Fibroblast of upper back skin (primary cell): Measurements from ENCODE around the gene RAD51B.
A peak's percentile ranks its signal among the peaks of the same experiment; 100 is the strongest.

Experiments used
- DNase-seq: peaks from one replicate; pipeline ENCODE4 v3.0.0-alpha.2; 2013

RAD51B gene

DNA sequence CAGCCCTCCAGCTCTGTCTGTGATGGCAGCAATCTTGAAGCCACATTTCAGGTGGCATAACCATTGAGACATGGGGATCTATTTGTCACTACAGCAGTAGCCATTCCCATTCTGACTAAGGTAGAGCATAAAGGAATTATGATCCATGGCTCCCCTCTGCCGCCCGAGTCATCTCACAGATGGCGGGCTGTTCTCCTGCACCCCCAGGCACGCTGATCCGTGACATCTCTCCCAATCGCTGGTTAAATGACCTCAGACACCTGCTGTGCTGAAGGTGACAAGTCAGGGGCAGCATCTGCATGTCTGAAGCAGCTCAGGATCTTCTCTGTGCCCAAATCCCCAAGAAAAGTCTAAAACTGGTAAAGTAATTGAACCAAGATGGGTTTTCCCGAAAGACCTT, 849.0 kb downstream of the RAD51B start:
- DNase-seq = no peak

DNA sequence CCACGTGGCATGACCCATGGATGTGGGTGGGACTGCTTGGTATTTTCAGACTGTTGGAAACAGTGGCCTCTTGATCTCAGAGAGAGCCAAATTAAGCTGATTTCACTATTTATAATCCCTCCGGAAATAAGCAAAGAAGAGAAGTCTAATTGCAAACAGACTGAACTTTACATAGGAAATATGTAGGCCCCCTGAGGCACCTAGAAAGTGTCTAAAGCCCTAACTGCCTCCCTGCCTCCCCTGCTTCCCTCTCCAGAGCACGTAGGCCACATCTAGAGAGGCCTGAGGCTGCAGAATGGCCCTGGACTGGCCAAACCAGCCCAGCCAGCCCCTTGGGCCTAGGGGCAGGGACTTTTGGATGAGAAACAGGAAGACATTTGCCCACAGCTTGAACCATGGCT, 849.5 kb downstream of the RAD51B start:
- DNase-seq = no peak

DNA sequence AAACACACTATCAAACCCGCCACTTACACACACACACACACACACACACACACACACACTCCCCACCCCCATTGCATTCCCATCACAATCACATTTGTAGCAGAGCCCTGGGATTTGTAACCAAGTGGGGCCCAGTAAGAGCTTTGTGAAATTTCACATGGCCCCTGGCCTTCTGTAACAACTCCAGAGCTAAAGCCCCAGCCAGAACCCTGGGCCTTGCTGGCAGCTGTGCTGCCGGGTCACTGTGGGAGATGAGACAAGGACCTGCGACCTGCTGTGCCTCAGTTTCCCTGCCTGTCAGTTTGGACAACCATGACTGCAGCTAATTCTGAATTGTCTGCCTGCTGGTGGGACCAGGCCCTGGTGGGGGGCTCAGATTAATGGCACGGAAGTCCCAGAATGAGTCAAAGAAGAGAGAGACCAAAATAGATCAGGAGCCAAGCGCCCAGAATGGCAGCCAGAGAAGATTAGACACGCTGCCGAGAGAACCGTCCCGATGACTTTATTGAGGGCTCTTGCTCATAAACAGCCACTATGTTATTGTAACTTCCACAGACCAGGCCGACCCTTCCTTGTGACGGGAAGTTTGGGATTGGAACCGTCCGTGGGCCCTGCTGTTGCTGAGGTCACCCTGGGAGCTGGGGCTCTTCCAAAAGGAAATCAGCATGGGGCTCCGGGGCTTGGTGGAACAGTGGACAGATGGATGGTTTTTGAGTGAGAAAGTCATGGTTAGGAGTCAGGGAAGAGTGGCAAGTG, 850.2 kb downstream of the RAD51B start:
- no peak for DNase-seq

DNA sequence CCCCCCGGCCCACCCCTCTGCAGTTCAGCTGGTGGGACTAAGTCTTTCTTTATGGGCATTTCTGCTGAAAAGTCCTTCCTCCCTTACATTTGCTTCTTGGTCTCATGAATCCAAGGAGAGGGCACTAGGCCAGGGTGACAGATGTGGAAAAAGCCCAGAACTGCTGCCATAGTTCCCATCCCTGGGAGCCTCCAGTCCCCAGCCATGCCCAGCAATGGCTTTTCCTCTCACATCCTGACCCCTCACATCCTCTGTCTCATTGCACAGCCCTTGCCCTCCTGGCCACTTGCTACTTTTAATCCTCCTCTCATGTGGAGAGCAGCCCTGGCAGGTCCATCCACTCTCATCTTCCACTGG, 850.8 kb downstream of the RAD51B start:
- DNase-seq = no peak

DNA sequence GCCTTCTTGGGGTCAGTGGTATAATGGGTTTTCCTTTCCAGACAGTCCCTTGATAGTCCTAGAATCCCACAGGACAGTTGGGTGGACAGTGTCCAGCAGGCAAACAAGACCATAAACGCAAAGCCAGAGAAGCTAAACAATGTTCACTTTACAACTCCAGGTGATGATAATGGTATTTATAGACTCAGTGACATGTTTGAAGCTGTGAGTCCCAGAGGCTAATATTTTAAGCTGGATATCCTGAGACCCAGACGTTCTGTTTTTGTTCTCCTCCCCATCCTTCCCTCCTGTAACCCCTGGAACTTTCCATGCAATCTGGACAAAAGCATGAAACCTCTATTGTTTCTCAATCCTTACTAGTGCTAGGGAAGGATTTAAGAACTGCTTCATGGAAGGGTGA, 852.3 kb downstream of the RAD51B start:
- DNase-seq = no peak

DNA sequence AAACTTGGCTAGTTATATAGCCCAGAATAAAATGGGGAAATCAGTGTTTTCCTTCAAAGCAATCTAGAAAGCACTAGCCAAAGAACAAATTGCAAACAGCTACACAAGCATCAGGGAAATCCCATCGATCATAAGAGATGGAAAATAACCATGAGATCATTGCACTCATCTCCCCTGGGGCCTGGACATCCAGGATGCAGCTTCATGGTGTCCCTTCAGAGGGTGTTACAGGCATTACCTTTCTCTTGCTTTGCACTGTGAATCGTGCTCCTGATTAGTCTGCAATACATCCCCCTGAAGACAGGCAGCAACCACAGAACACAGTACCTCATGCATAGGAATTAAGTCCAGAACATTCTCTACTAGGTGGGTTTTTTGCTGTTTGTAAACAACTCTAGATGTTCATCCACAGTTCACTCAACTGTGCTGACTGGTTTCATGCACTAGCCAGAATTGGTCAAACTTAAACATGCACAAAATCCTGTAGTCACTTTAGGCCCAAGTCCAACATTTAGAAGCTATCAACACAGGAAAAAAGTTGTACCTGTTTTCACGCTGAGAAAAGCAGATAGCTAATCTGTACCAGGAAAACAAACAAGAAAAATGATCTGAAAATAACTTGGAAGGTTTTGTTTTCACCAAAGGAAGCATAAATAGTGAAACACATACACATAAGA, 853.2 kb downstream of the RAD51B start:
- no peak for DNase-seq

DNA sequence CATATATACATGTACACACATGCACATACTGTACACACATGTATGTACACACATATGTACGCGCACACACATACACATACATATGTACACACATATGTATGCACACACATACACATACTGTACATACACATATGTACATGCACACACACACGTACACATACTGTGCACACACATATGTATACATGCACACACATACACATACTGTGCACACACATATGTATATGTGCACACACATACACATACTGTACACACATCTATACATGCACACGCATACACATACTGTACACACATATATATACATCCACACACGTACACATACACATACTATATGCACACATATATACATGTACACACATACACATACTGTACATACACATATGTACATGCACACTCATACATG, 853.9 kb downstream of the RAD51B start:
- no peak for DNase-seq

DNA sequence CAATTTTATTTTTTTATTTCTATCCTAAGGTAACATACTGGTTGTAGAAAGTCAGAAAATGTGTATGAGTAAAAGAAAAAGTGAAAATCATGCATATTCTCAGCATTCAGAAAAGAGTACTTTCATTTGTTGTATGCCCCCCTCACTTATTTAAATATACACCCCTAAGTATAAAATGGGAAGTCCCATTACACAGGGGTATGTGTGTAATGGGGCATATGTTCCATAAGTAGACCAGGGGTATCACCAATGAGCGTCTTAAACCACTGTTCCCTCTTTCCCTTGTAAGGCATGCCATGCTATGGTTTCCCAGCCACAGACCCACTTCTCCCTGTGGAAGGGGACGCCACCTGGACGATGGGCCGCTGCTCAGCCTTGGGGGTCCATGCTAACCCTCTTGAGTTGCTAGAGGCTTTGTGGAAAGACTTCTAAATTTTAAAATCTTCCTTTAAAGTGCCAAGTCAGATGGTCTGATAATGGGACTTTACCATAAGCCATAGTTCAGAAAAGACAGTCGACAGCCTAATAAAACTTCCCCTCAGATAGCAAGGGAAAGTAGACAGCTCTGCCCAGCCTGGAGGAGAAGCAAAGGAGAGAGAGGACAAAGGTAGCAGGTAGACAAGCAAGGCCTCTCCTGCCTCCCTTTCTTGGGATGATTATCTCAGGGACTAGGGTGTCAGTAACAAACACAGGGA, 855.1 kb downstream of the RAD51B start:
- no peak for DNase-seq

DNA sequence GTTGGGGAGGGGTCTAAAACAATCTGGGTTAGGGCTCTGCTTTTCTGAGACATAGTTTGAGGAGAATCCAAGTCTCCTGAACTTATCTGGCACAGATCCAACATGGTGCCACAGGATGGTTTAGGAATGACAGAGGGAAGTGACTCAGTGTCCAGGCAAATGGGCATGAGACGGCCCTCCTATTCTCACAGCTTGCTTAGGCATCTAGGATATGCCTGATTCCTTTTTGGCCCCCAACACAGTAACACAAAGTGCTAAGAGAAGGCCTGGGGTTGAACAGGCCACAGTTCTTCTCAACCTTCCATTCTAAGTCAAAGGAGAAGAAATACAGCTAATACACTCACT, 855.6 kb downstream of the RAD51B start:
- DNase-seq = no peak

DNA sequence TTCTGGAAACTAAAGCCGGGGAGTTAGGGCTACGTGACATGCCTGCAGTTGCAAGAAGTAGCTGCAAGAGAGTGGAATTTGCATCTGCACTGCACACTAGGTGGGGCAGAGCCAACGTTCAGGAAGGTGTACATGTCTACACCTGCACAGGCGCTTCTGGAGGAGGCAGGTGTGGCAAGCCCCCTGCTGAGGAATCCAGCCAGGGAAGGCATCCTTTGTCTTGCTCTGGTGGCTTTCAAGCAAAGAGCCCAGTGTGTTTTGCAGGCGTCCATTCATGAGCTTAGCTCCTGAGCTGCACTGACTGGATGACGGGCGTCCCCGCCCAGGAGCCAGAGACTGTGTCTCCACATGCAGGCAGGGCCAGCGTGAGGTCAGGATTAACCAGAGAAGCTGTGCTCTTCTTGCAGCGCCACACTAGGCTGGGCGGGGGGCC, 856.9 kb downstream of the RAD51B start:
- no peak for DNase-seq

DNA sequence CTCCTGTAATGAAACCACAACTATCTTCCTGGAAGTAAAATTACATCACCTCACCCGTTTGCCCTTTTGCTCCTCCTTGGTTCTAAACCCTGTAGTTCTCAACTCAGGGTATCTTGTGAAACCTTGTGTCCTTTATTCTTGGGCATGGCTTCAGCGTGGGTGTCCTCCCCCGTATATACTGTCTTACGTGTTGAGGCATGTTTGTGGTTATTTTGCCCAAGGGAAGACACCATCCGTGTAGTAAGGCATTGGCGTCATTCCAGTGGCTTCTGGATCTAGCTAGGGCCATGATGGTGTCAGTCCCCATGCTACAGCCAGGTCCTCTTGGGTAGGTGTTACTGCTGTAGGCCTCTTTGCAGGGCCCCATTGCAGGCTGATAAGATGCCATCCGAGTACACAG, 857.9 kb downstream of the RAD51B start:
- no peak for DNase-seq

DNA sequence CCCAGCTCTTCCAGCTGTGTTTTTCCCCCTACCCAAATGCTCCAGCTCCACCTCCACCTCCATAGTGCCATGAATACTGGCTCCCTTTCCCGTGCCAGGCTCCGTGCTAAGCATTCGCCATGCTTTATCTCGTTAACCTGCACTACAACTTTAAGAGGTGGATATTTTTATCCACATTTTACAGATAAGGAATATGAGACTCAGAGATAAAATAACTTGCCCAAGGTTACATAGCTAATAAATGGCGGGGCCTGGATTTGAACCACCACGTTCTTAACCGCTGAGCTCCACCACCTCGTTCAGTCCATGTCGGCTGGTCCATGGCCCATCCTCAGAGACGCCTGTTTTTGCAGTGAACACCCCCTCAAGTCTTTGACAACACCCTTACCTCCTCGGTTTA, 858.3 kb downstream of the RAD51B start:
- no peak for DNase-seq

DNA sequence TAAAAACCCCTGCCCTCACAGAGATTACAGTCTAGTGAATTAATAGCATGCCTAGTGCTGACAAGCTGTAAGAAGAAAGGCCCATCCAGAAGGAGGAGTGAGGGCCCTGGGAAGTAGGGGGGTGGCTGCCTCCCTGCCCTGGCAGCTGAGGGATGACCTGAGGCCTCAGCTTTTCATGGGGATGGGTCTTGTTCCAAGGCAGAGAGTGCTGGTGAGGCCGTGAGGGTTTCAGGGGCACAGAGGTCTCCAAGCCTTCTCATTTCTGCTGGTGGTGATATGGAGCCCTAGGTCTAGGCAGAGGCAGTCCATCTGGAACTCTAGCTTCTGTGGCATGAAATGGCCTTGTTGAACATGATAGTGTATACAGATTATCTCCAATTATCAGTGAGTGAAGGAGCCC, 858.9 kb downstream of the RAD51B start:
- no peak for DNase-seq

DNA sequence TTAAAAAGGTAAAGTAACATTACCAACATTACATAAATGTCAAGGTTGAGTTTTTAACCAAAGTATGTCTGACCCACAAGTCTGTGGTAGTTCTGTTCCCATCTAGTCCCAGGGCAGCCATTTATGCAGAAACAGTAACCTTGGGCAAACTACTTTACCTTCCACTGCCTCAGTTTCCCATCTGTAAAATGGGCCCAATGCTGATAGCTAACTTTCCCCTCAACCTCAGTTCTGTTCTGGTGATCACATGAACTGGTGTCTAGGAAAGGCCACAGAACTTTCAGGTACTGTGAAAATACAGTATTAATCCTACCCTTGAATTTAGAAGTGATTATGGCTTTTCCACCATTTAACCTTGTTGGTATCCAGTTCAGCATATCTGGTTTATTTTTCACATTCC, 859.7 kb downstream of the RAD51B start:
- DNase-seq = no peak

DNA sequence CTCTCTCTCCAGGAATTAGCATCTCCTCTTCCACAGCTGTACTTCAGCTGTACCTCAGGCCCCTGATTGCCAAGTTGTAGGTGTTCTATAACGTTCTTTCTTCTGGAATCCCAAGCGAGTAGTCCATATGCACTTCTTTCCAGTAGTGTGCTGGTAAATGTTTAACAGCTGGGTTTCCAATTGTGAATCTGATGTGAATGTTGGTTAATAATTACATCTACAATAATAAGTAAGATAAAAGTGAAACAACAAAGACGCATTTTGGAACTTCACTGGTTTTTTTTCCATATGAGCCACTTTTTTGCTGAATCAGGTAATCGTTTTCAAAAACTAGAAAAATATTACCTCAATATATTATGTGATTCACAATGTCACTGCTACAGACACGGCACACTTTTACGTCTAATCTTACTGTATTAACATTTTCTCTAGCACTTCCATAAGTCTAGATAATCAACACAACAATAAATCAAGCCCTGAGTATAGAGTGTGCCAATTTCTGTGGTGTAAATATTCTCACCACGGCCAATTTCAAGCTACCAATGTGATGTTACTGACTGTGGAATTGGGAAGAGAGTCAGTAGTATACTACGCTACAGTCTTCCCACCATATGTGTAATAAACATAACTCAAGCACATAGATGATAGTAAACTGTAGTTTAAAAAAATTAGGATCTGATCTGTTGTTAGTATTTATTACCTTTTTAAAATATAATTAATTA, 860.3 kb downstream of the RAD51B start:
- DNase-seq = no peak

DNA sequence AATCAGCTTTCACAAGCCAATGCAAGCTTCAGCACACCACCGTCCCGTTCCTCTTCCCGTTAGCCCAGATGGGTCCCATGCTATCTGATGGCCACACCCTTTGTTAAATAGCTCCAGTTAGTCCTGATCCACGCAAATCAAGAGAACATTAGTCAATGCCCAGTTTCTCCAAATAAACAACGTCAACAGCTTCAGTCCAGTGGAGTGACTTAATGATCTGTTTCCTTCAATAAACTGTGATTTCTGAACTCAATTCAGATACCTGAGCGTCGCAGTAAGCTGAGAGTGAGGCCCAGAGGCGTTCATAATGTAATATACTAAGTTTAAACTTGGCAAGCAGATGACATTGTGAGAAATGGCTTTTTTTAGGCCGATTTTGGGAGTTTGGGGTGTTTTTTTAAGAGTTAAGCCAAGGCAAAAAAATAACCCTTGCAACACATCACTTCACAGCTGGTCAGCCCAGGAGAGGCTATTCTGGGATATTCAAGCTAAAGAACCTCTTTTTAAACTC, 861.0 kb downstream of the RAD51B start:
- peak; percentile 59 for DNase-seq

DNA sequence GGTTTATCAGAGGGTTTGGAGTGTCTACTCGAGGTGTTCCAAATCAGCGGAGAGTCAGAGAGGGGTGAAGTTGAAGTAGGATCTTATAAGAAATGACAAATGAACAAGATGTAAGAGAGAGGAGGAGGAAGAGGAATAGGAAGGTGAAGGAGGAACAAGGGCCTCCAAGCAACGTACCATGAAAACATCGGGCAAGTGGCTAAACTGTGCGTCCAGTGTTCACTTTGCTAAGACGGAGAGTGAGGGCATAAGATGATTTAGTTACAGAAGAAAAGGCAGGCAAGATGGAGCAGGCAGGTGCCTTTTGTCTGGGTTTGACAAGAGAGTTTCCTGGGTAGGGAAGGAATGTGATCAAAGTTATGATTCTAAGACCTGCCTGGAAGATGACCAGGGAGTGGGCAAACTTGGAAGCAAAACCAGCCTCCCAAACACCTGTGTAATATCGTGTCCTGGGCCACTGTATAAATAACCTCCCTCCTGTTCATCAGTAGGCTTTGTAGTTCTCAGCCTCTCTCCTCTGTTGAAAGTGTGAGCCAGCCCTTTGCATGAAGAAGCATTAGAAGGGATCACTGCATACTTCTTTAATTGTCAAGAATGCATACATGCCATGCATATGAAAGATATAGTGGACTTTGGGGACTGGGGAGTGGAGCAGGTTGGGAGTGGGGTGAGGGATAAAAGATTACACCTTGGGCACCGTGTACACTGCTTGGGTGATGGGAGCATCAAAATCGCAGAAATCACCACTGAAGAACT, 861.9 kb downstream of the RAD51B start:
- DNase-seq = no peak

DNA sequence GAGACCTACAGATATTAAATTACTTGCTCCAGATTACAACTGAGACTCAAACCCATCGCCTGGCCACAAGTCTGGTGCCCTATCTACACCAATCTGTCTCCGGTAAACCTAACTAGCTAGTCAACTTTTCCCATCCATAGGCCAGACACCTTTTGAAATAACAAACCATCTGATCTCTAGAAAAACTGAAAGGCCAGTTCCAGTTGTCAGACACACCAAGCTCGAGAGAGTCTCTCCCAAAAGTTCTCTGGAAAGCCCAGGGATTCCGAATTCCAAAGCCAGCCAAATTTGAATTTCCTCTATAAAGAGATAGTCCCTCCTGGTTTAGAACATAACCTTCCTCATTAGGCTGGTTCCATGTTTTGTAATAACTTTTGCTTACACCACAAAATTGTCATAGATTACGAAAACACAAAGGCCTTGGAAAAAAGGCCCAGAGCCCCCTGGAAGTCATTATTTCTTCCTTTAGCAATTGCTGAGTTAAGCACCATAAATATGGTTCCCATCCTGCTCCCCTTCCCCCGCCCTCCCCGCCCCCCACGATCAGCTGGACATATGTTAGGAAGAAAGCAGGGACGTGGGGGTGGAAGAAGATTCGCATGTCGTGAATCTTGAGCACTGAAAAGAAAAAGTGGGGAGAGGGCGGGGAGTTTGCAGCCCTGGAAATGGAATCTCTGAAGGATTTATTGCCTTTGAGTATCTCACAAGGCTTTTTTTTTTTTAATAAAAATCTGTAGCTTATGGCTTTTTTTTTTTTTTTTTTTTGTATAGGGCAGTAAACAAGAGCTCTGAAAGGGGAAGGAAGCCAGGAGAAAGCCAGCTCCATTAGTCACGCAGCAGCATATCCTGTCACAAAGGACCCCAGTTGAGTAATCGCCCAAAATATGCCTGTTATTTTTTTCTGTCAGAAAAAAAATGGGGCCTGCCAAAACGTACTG, 862.9 kb downstream of the RAD51B start:
- peak; percentile 99 for DNase-seq

DNA sequence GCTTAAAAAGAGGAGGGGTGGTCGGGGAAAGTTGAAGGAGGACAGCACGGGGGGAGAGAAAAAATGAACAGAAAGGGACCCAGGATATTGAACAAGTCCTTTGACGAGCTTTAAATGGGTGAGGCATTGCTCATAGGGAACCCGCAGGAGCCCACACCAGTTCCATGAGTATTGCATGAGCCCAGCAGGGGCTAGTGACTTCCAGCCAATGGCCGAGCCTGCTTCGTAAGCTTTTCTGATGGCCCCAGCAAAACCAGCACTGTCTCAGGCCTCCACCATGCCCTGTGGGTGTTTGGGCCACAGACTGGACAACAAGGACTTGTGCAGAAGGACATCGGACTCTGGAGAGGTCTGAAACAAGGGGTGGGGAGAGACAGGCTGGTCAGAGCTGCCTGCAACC, 863.7 kb downstream of the RAD51B start:
- DNase-seq = peak; percentile 77

DNA sequence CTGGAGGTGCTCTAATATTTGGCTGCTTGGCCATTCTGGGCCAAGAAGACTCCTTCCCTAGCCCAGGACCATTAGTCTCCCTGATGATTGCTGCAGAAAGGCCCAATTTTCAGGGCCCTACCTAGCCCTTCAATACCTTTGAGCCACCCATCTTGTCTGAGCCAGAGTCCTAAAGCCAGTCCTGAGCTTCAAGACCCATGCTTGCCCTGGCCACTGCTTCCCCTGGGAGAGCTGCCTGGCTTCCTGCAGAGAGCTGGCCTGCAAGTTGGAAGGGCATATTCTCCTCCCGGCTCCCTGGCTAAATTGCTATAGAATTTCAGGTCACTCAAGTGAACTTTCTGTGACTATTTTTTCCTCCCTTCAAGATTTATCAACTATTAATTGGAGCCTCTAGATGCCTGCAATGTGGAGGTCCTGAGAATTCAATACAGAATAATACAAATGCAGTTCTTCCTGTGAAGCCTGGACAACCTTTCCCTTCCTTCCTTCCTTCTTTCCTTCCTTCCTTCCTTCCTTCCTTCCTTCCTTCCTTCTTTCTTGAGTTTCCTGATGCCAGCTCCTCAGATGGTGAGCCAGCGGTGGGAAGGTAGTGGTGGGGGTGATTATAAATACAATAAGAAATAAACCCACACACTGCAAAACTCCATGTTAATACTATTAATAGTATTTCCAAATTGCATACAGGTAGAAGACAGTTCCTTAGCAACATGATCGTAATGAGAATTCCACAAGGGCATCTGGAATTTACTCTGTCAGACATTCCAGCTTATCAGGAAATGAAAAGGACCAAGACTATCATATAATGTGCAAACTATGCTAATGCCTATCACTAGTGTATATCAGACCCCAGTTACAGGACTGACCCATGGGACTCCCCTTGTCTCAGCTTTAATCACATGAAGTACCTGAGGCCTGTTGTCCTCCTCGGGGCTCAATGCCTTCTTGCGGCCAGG, 865.2 kb downstream of the RAD51B start:
- DNase-seq = no peak
